ENCODE results near the gene EFHD2.

DNA sequence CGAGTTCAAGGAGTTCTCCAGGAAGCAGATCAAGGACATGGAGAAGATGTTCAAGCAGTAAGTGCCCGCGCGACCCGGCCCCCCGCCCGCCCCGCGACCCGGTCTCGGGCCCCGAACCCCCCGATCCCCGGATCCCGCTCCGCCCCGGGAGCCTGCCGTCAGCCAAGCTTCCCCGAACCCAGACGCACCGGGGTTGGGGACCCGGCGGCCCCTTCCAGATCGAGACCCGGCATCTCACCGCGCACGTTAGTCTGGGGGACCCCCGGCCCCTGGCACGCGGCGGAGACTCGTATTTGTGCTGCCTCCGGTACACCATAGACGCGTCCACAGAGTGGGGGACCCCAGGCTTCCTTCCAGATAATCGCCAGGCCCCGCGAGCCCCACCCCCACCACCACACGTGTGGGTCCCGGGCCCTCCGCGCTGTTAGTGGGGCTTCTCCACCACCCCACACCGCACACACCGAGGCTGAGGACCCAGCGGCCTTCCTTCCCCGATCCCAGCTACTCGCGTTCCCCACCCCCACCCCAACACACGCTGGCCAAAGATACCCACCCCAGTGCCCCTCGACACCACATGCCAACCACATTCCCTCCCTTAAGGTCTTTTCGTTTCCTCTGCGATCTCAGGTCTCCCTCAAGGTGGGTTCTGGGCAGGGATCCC lies 665 bp downstream of the EFHD2 start:
- TF ChIP-seq, protein P1, sequence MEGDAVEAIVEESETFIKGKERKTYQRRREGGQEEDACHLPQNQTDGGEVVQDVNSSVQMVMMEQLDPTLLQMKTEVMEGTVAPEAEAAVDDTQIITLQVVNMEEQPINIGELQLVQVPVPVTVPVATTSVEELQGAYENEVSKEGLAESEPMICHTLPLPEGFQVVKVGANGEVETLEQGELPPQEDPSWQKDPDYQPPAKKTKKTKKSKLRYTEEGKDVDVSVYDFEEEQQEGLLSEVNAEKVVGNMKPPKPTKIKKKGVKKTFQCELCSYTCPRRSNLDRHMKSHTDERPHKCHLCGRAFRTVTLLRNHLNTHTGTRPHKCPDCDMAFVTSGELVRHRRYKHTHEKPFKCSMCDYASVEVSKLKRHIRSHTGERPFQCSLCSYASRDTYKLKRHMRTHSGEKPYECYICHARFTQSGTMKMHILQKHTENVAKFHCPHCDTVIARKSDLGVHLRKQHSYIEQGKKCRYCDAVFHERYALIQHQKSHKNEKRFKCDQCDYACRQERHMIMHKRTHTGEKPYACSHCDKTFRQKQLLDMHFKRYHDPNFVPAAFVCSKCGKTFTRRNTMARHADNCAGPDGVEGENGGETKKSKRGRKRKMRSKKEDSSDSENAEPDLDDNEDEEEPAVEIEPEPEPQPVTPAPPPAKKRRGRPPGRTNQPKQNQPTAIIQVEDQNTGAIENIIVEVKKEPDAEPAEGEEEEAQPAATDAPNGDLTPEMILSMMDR (conservative IDR thresholded peaks at IDR 0.05; ENCODE audit: low read depth, low read length): no peak
- TF ChIP-seq EZH2phosphoT487 (IDR thresholded peaks at IDR 0.05; ENCODE audit: borderline replicate concordance, low read length) (no peak), EZH2 (IDR thresholded peaks at IDR 0.05; ENCODE audit: low read length, unreplicated experiment) (no peak)
